HG03097 (cell line): ENCODE measurements around the gene MCEMP1.

ENCODE experiments used
- ATAC-seq: cut with Tn5 transposase; IDR thresholded peaks from one replicate; pipeline ENCODE4 v1.9.1; 2021; ENCODE audit not compliant: unreplicated experiment, low FRiP score

Gene MCEMP1

GRCh38 chr19:7718668-7719067 is 41.8 kb downstream of the MCEMP1 start:
- ATAC-seq: no peak

- no peak for ATAC-seq
Observed at GRCh38 chr19:7720351-7720750, 43.5 kb downstream of the MCEMP1 start.

GRCh38 chr19:7722231-7722651 is 45.4 kb downstream of the MCEMP1 start:
- ATAC-seq: peak; percentile 66

GRCh38 chr19:7725791-7726190 is 48.9 kb downstream of the MCEMP1 start:
- no peak for ATAC-seq

GRCh38 chr19:7729211-7729610 is 52.3 kb downstream of the MCEMP1 start:
- ATAC-seq: no peak
